Body of pancreas (tissue), 4 donors: Measurements from ENCODE around the gene ALPI. TPM values are rescaled to one million over a fixed set of nuclear protein-coding genes. Genes with fewer than 3 reads are reported as not detected.

Experiments used
- ATAC-seq: fragments of 150-250 bp; one replicate; pipeline ENCODE4 v1.9.1; 2016
- DNase-seq, 4 donors: peaks; one replicate each; pipeline ENCODE4 v3.0.0-alpha.2; 2019
- H3K27ac ChIP-seq, 4 donors: fragments of 200-600 bp; sonication (generic); 1 replicate in 3 of 4; 2 replicates in 1 of 4; pipeline versions ENCODE4 v1.5.1 to v1.6.1; 2016 to 2019; ENCODE audit warnings: mild to moderate bottlenecking in 1 of 4, mixed read lengths in 1 of 4, moderate library complexity in 1 of 4
- H3K27me3 ChIP-seq, 2 donors: fragments of 200-600 bp; sonication (generic); one replicate each; pipeline ENCODE4 v1.6.0; 2016; ENCODE audit warnings: mild to moderate bottlenecking in 1 of 2
- H3K36me3 ChIP-seq, 2 donors: fragments of 200-600 bp; sonication (generic); replicated peaks in 1 of 2; 2 replicates each; pipeline ENCODE4 v1.5.1; 2016; ENCODE audit warnings: low read depth in 2 of 2; ENCODE audit not compliant: insufficient read depth in 1 of 2
- H3K4me1 ChIP-seq: fragments of 200-600 bp; sonication (generic); one replicate; pipeline ENCODE4 v1.6.0; 2016
- H3K4me3 ChIP-seq, 2 donors: fragments of 200-600 bp; sonication (generic); 1 replicate in 1 of 2; 2 replicates in 1 of 2; pipeline ENCODE4 v1.5.1; 2016 to 2019
- H3K9me3 ChIP-seq, 3 donors: fragments of 200-600 bp; sonication (generic); 1 replicate in 2 of 3; 2 replicates in 1 of 3; pipeline ENCODE4 v1.5.1; 2016
- POLR2A ChIP-seq, 3 donors: fragments of 450-650 bp; IDR thresholded peaks; one replicate each; pipeline ENCODE4 v1.6.1; 2016; ENCODE audit warnings: antibody characterized with exemption in 3 of 3, mild to moderate bottlenecking in 2 of 3
- WGBS, 2 donors: methylation state at CpG; one replicate each; pipeline ENCODE4 v1.1.5; 2017; 5-methylcytosine and 5-hydroxymethylcytosine counted together
- intact Hi-C: fragments of 100-400 bp; cut with DNase I; formaldehyde crosslinking; loops from one replicate; pipeline ENCODE4 v1.15.1; 2023
- total RNA-seq, 2 donors: library from RNA; depleted of rRNA; stranded (reverse); fragments of >200 nt; gene quantifications; one replicate each; pipeline ENCODE4 v1.1.0, GENCODE V29; 2016
- TF ChIP-seq, protein P1 (sequence below), 7 experiments: fragments of 450-650 bp in 4 of 7; fragments of 200-600 bp in 3 of 7; sonication (generic) in 3 of 7; IDR thresholded peaks; one replicate each; pipeline ENCODE4 v1.5.1; 2016 to 2019; ENCODE audit warnings: antibody characterized with exemption in 7 of 7

The ALPI gene
- total RNA-seq, 2 donors from 2014 or later: not detected

DNA sequence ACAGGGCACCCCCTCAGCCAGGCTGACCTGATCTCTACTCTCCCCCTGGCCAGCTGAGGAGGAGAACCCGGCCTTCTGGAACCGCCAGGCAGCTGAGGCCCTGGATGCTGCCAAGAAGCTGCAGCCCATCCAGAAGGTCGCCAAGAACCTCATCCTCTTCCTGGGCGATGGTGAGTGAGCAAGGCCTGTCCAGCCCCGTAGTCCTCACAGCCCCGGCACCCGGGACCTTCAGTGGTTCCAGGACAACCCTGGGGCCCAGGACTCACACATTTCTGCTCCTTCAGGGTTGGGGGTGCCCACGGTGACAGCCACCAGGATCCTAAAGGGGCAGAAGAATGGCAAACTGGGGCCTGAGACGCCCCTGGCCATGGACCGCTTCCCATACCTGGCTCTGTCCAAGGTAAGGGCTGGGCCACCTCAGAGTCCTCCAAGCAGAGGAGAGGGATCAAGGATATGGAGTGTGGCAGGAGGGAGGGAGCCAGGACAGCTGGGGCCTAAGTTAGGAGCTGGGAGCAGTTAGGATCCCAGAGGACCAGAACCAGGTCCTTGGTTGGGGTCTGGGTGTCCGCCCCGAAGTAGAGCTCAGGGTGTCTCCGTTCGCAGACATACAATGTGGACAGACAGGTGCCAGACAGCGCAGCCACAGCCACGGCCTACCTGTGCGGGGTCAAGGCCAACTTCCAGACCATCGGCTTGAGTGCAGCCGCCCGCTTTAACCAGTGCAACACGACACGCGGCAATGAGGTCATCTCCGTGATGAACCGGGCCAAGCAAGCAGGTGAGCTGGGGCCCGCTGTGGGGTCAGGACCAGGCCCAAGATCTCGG, 555 bp downstream of the ALPI start:
- peaks cover 0 to 5% of the 10 kb centered on the region in 2 donors for H3K27me3 ChIP-seq
- no peak for DNase-seq
- no peak overlapping the region for H3K27ac ChIP-seq
- no peaks in the 10 kb centered on the region for H3K4me1 ChIP-seq
- no peaks in the 10 kb centered on the region for H3K9me3 ChIP-seq
- intact Hi-C loops: no loop called here
- ATAC-seq: no peak
- 78 to 82% methylated on average over 11 to 25 of the region's 27 CpGs for WGBS, 2 donors
- no peaks in the 10 kb centered on the region for H3K36me3 ChIP-seq
- TF ChIP-seq POLR2A (IDR thresholded peaks at IDR 0.05): no peak
- TF ChIP-seq, protein P1, sequence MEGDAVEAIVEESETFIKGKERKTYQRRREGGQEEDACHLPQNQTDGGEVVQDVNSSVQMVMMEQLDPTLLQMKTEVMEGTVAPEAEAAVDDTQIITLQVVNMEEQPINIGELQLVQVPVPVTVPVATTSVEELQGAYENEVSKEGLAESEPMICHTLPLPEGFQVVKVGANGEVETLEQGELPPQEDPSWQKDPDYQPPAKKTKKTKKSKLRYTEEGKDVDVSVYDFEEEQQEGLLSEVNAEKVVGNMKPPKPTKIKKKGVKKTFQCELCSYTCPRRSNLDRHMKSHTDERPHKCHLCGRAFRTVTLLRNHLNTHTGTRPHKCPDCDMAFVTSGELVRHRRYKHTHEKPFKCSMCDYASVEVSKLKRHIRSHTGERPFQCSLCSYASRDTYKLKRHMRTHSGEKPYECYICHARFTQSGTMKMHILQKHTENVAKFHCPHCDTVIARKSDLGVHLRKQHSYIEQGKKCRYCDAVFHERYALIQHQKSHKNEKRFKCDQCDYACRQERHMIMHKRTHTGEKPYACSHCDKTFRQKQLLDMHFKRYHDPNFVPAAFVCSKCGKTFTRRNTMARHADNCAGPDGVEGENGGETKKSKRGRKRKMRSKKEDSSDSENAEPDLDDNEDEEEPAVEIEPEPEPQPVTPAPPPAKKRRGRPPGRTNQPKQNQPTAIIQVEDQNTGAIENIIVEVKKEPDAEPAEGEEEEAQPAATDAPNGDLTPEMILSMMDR (IDR thresholded peaks at IDR 0.05): no peak
- no peak overlapping the region for H3K4me3 ChIP-seq

DNA sequence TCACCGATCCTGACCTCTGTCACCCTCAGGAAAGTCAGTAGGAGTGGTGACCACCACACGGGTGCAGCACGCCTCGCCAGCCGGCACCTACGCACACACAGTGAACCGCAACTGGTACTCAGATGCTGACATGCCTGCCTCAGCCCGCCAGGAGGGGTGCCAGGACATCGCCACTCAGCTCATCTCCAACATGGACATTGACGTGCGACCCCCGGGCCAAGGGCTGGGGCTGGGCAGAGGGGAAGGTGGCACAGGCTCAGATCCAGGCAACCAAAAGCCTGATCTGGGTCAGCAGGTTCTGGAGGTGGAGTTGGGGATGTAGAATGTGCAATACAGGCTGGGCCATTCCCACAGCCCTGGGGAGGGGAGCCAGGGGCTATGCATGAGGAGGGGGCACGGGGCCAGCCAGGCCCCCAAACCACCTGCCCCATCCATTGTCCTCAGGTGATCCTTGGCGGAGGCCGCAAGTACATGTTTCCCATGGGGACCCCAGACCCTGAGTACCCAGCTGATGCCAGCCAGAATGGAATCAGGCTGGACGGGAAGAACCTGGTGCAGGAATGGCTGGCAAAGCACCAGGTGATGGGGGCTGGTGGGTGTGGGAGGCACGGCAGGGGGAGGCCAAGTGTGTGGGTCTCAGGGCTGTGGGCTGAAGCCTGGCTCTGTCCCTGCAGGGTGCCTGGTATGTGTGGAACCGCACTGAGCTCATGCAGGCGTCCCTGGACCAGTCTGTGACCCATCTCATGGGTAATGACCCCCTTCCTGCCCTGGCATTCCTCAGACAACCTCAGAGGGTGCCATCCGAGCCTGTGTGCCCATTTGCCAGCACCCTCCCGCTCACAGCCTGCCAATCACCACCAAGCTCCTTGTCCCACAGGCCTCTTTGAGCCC, 1.4 kb downstream of the ALPI start:
- no peaks in the 10 kb centered on the region for H3K9me3 ChIP-seq
- TF ChIP-seq, protein P1 (IDR thresholded peaks at IDR 0.05): no peak
- no peak for TF ChIP-seq POLR2A (IDR thresholded peaks at IDR 0.05)
- 68 to 77% methylated on average over 10 to 21 of the region's 21 CpGs for WGBS, 2 donors
- no peaks in the 10 kb centered on the region for H3K4me1 ChIP-seq
- DNase-seq (no peak), ATAC-seq (no peak)
- intact Hi-C loops: no loop called here
- H3K27ac ChIP-seq: no peak overlapping the region
- H3K4me3 ChIP-seq: no peak overlapping the region
- peaks cover 0 to 5% of the 10 kb centered on the region in 2 donors for H3K27me3 ChIP-seq
- H3K36me3 ChIP-seq: no peaks in the 10 kb centered on the region

DNA sequence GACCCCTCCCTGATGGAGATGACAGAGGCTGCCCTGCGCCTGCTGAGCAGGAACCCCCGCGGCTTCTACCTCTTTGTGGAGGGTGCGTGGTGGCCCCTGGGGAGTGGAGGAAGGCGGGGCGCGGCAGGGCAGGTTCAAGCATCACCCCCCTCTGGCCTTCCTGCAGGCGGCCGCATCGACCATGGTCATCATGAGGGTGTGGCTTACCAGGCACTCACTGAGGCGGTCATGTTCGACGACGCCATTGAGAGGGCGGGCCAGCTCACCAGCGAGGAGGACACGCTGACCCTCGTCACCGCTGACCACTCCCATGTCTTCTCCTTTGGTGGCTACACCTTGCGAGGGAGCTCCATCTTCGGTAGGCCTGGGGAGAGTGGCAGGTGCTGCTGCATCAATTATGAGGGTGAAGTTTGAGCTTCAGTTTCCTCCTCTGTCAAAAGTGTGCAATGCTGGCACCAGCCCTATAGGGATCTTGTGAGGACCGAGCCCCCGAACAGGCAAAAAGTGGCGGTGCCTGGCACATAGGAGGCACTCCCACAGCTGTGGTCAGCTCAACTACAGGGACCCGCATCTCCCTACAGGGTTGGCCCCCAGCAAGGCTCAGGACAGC, 2.2 kb downstream of the ALPI start:
- H3K4me1 ChIP-seq: no peaks in the 10 kb centered on the region
- TF ChIP-seq, protein P1 (IDR thresholded peaks at IDR 0.05): no peak
- TF ChIP-seq POLR2A (IDR thresholded peaks at IDR 0.05): no peak
- no peaks in the 10 kb centered on the region for H3K36me3 ChIP-seq
- DNase-seq (no peak), ATAC-seq (no peak)
- H3K9me3 ChIP-seq: no peaks in the 10 kb centered on the region
- H3K27me3 ChIP-seq: peaks cover 0 to 5% of the 10 kb centered on the region in 2 donors
- intact Hi-C loops: no loop called here
- H3K4me3 ChIP-seq: no peak overlapping the region
- 71 to 75% methylated on average over 20 to 24 of the region's 25 CpGs for WGBS, 2 donors
- H3K27ac ChIP-seq: no peak overlapping the region

GRCh38 chr2:232458661-232459418, 2.9 kb downstream of the ALPI start:
- ATAC-seq (no peak), DNase-seq (no peak)
- peaks cover 0 to 5% of the 10 kb centered on the region in 2 donors for H3K27me3 ChIP-seq

More at GRCh38 chr2:232458661-232459418, 2.9 kb downstream of the ALPI start:
- Histone ChIP-seq H3K9me3 (no peaks in the 10 kb centered on the region), H3K36me3 (no peaks in the 10 kb centered on the region), H3K27ac (no peak overlapping the region), H3K4me3 (no peak overlapping the region), H3K4me1 (no peaks in the 10 kb centered on the region)
- WGBS, 2 donors: 47 to 51% methylated on average over 33 to 56 of the region's 56 CpGs
- intact Hi-C loops: no loop called here
- TF ChIP-seq, protein P1 (IDR thresholded peaks at IDR 0.05): no peak
- no peak for TF ChIP-seq POLR2A (IDR thresholded peaks at IDR 0.05)
